GM23338 (cell line): ENCODE measurements around the gene RPL34. TPM values are rescaled to one million over a fixed set of nuclear protein-coding genes. Genes with fewer than 3 reads are reported as not detected.

Source experiments
- ATAC-seq: fragments of 200-7000 bp; cut with Tn5 transposase; 3 replicates; pipeline ENCODE4 v1.9.1; 2020
- DNase-seq: peaks from one replicate; pipeline ENCODE4 v3.0.0-alpha.2; 2015; ENCODE audit warnings: low spot score
- H2AFZ ChIP-seq: fragments of 200-600 bp; sonication (generic); 2 replicates; pipeline ENCODE4 v1.8.0; 2016; ENCODE audit warnings: antibody characterized with exemption, mild to moderate bottlenecking, moderate library complexity
- H3F3A ChIP-seq: fragments of 200-600 bp; sonication (generic); replicated peaks from 2 replicates; pipeline ENCODE4 v1.8.0; 2017; ENCODE audit warnings: antibody characterized with exemption, mixed run types, low read depth
- H3K27ac ChIP-seq: fragments of 200-600 bp; sonication (generic); 2 replicates; pipeline ENCODE4 v1.6.1; 2016; ENCODE audit warnings: low read depth
- H3K27me3 ChIP-seq: fragments of 200-600 bp; sonication (generic); 2 replicates; pipeline ENCODE4 v1.8.0; 2016; ENCODE audit warnings: mild to moderate bottlenecking, mixed run types, moderate library complexity; ENCODE audit not compliant: insufficient read depth
- H3K36me3 ChIP-seq: fragments of 200-600 bp; sonication (generic); 2 replicates; pipeline ENCODE4 v1.8.0; 2016; ENCODE audit warnings: mild to moderate bottlenecking; ENCODE audit not compliant: insufficient read depth
- H3K4me1 ChIP-seq: fragments of 200-600 bp; sonication (generic); 2 replicates; pipeline ENCODE4 v1.8.0; 2016; ENCODE audit warnings: mild to moderate bottlenecking, moderate library complexity; ENCODE audit not compliant: insufficient read depth
- H3K4me2 ChIP-seq: fragments of 200-600 bp; sonication (generic); 2 replicates; pipeline ENCODE4 v1.7.1; 2017; ENCODE audit warnings: mixed run types
- H3K4me3 ChIP-seq: fragments of 200-600 bp; sonication (generic); 2 replicates; pipeline ENCODE4 v1.6.1; 2016; ENCODE audit warnings: mixed run types
- H3K79me2 ChIP-seq: fragments of 200-600 bp; sonication (generic); replicated peaks from 2 replicates; pipeline ENCODE4 v1.8.0; 2017; ENCODE audit warnings: mild to moderate bottlenecking; ENCODE audit not compliant: insufficient read depth
- H3K9me2 ChIP-seq: fragments of 200-600 bp; sonication (generic); 2 replicates; pipeline ENCODE4 v1.8.0; 2017; ENCODE audit not compliant: insufficient read depth
- H4K20me1 ChIP-seq: fragments of 200-600 bp; sonication (generic); replicated peaks from 2 replicates; pipeline ENCODE4 v1.8.0; 2017; ENCODE audit warnings: mild to moderate bottlenecking; ENCODE audit not compliant: insufficient read depth
- H3K27ac Mint-ChIP-seq: 2 replicates; pipeline ENCODE4 v1.8.0; 2020; ENCODE audit warnings: inconsistent platforms, mild to moderate bottlenecking, moderate library complexity, mixed read lengths
- H3K27me3 Mint-ChIP-seq: 3 replicates; pipeline ENCODE4 v1.8.0; 2022; ENCODE audit warnings: low read depth, mild to moderate bottlenecking, moderate library complexity, mixed read lengths, inconsistent platforms; ENCODE audit not compliant: insufficient read depth, poor library complexity
- H3K36me3 Mint-ChIP-seq: 3 replicates; pipeline ENCODE4 v1.8.0; 2021; ENCODE audit warnings: low read depth, mild to moderate bottlenecking, inconsistent platforms, moderate library complexity, mixed read lengths
- H3K4me1 Mint-ChIP-seq: 3 replicates; pipeline ENCODE4 v1.8.0; 2020; ENCODE audit warnings: mild to moderate bottlenecking, inconsistent platforms, mixed read lengths
- H3K4me3 Mint-ChIP-seq: 3 replicates; pipeline ENCODE4 v1.8.0; 2021; ENCODE audit warnings: moderate library complexity, mild to moderate bottlenecking, inconsistent platforms, mixed read lengths
- H3K9me3 Mint-ChIP-seq: 3 replicates; pipeline ENCODE4 v1.8.0; 2020; ENCODE audit warnings: moderate library complexity, mild to moderate bottlenecking, inconsistent platforms, mixed read lengths
- CREB1 ChIP-seq: fragments of 250-450 bp; sonication (Bioruptor Pico); IDR thresholded peaks from 2 replicates; pipeline ENCODE4 v1.5.0; 2020; ENCODE audit warnings: low read depth, mild to moderate bottlenecking, moderate library complexity
- CTCF ChIP-seq, 2 experiments: fragments of 200-600 bp in 1 of 2; sonication (generic) in 1 of 2; conservative IDR thresholded peaks; 2 replicates each; pipeline versions ENCODE4 v1.5.1 to v1.6.1; 2016 to 2017; ENCODE audit warnings: antibody characterized with exemption in 2 of 2, low read depth in 2 of 2, mild to moderate bottlenecking in 2 of 2, moderate library complexity in 1 of 2
- ETS1 ChIP-seq: IDR thresholded peaks from 2 replicates; pipeline ENCODE4 v1.6.1; 2016; ENCODE audit warnings: antibody characterized with exemption
- NANOG ChIP-seq: IDR thresholded peaks from 2 replicates; pipeline ENCODE4 v1.6.1; 2016; ENCODE audit warnings: antibody characterized with exemption, borderline replicate concordance
- POLR2AphosphoS5 ChIP-seq: IDR thresholded peaks from 2 replicates; pipeline ENCODE4 v1.6.1; 2016; ENCODE audit warnings: antibody characterized with exemption, low read depth
- REST ChIP-seq: IDR thresholded peaks from one replicate; pipeline ENCODE4 v1.6.1; 2018; ENCODE audit warnings: antibody characterized with exemption; ENCODE audit not compliant: unreplicated experiment
- STAT1 ChIP-seq: IDR thresholded peaks from one replicate; pipeline ENCODE4 v1.6.1; 2016; ENCODE audit warnings: antibody characterized with exemption; ENCODE audit not compliant: unreplicated experiment
- ZNF114 ChIP-seq: fragments of 250-450 bp; sonication (Bioruptor Pico); IDR thresholded peaks from 2 replicates; pipeline ENCODE4 v1.5.0; 2020; ENCODE audit warnings: mild to moderate bottlenecking, moderate library complexity
- ZNF331 ChIP-seq: fragments of 250-450 bp; sonication (Bioruptor Pico); IDR thresholded peaks from 2 replicates; pipeline ENCODE4 v1.5.0; 2020; ENCODE audit warnings: low read depth, mild to moderate bottlenecking, moderate library complexity
- polyA plus RNA-seq: library from polyadenylated mRNA; unstranded; fragments of >200 nt; fragmentation: Nextera tagmentation; extraction: Ambion mirVana; gene quantifications from 2 replicates; pipeline ENCODE4 v1.2.1, GENCODE V29; 2016
- total RNA-seq: library from RNA; depleted of rRNA; stranded (reverse); fragments of >200 nt; shearing (Covaris generic); gene quantifications from 2 replicates; pipeline ENCODE4 v1.2.3, GENCODE V29; 2014

RPL34 gene
- total and polyA plus RNA-seq, 2 experiments from 2014 or later = 785 to 2,566 TPM

DNA sequence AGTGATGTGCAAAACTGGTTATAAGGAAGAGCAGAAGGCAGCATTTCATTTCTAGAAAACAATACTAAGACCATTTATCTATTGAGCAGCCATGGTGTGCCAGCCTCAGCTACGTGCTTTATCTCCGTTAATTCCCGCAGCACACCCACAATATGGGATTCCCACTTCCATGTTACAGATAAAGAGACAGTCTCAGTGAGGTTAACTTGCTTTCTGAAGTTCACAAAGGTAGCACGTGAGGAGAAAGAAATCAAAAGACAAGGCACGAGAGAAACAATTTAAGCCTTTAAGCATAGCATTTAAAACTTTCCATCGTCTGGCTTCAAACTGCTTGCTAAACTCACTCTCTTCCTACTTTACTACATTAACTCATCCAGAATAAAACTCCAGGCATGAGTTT is 8.0 kb upstream of the RPL34 start:
- H3K27ac ChIP-seq = no peak overlapping the region
- H4K20me1 ChIP-seq = no peaks in the 10 kb centered on the region
- no peaks in the 10 kb centered on the region for H3K9me2 ChIP-seq
- Mint-ChIP-seq H3K27me3 (no peaks in the 10 kb centered on the region), H3K4me1 (peaks cover 6% of the 10 kb centered on the region), H3K27ac (no peak overlapping the region), H3K4me3 (no peak overlapping the region), H3K9me3 (peaks cover 17% of the 10 kb centered on the region), H3K36me3 (peaks cover 8% of the 10 kb centered on the region; the same call in 2 of the 3 replicates)
- peaks cover 5% of the 10 kb centered on the region; the same call in 1 of the 2 replicates for H3K4me1 ChIP-seq
- no peaks in the 10 kb centered on the region for H3K79me2 ChIP-seq
- no peak overlapping the region for H3K4me3 ChIP-seq
- no peak overlapping the region for H2AFZ ChIP-seq
- H3K4me2 ChIP-seq = no peak overlapping the region
- no peaks in the 10 kb centered on the region for H3K27me3 ChIP-seq
- DNase-seq (no peak), ATAC-seq (no peak)
- H3K36me3 ChIP-seq = no peaks in the 10 kb centered on the region
- TF ChIP-seq POLR2AphosphoS5 = no peak
- no peak for TF ChIP-seq ZNF114 (CRISPR knock-in tag)
- no peak for TF ChIP-seq ETS1
- TF ChIP-seq ZNF331 (CRISPR knock-in tag) = no peak
- no peak for TF ChIP-seq CTCF (conservative IDR thresholded peaks at IDR 0.05; ENCODE audit: low read depth in 2 of 2)
- H3F3A ChIP-seq = no peaks in the 10 kb centered on the region

DNA sequence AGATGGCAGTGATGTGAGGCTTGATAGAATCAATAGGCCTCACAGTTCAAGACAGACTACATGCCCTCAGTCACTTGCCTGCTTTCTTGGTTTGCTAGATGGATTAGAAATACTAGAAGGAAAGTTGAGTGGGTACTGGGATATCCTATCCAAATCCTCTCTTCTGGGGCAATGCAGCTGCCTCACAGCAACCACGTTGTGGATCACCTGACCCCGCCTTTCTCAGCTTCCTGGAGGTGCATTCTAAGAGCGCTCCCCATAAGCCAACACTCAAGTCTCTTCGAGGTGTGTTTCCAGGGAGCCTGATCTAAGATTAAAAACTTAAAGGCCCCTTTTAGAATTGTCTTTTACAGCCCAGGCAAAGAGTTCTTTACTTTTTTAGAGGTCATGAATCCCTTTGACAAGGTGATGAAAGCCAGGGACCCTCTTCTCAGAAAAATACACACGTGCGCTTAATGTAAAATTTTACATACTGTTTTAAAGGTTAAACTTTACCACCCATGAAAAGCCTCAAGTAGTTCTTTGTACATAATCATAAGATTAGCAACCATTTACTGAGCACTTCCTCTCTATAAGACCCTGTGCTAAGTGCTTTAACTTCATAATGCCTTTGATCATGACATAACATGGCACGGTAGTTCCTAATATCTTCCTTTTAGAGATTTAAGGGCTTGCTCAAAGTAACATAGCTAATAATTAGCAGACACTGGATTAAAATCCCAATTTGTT is 840 bp upstream of the RPL34 start:
- Histone ChIP-seq H4K20me1 (peaks cover 32% of the 10 kb centered on the region), H3K4me1 (peaks cover 25% of the 10 kb centered on the region), H3K9me2 (no peaks in the 10 kb centered on the region), H3K79me2 (peaks cover 41% of the 10 kb centered on the region), H3K27me3 (no peaks in the 10 kb centered on the region), H3K4me2 (peak overlapping the region; percentile 61), H3K36me3 (peaks cover 27% of the 10 kb centered on the region), H3K27ac (no peak overlapping the region), H2AFZ (peak overlapping the region; percentile 64; the same call in 1 of the 2 replicates), H3F3A (peaks cover 8% of the 10 kb centered on the region; the same call in 1 of the 2 replicates), H3K4me3 (peak overlapping the region; percentile 94)
- peaks cover 22% of the 10 kb centered on the region for H3K9me3 Mint-ChIP-seq
- H3K4me1 Mint-ChIP-seq = peaks cover 19% of the 10 kb centered on the region
- H3K4me3 Mint-ChIP-seq = peak overlapping the region; percentile 94
- peak; percentile 15; the same call in 1 of the 3 replicates for ATAC-seq
- peak; percentile 23 for DNase-seq
- no peaks in the 10 kb centered on the region for H3K27me3 Mint-ChIP-seq
- H3K36me3 Mint-ChIP-seq = peaks cover 49% of the 10 kb centered on the region
- H3K27ac Mint-ChIP-seq = no peak overlapping the region
- TF ChIP-seq POLR2AphosphoS5 = no peak
- no peak for TF ChIP-seq STAT1
- no peak for TF ChIP-seq REST
- TF ChIP-seq ZNF114 (CRISPR knock-in tag) = no peak
- TF ChIP-seq NANOG = no peak
- TF ChIP-seq CREB1 = no peak
